Activated T-helper 17 cell treated with anti-CD3 and anti-CD28 coated beads, Interleukin-2, amount 50 U/mL, for 72 hours (primary cell): ENCODE data around the gene KBTBD13. TPM values are rescaled to one million over a fixed set of nuclear protein-coding genes. Genes with fewer than 3 reads are reported as not detected.

Source experiments
- total RNA-seq, 2 donors: library from RNA; stranded (reverse); gene quantifications; one replicate each; pipeline ENCODE4 v1.2.3, GENCODE V29; 2022

Gene KBTBD13
- total RNA-seq, 2 donors from 2014 or later, result not detected

Other genes with a start within 250 kb of the KBTBD13 start
- gene PLEKHO2, start 234.8 kb upstream of the KBTBD13 start, total RNA-seq, result 10 to 100 TPM; 21.8 to 25.9 TPM
- 10 to 100 TPM in 1 of 2 donors, 1 to 10 TPM in 1; 4.3 to 10.1 TPM for gene ANKDD1A, start 164.8 kb upstream of the KBTBD13 start, total RNA-seq
- 10 to 100 TPM; 65.1 to 87.7 TPM for gene SPG21, start 86.8 kb upstream of the KBTBD13 start, total RNA-seq
- gene MTFMT, start 47.1 kb upstream of the KBTBD13 start, total RNA-seq, result 10 to 100 TPM; 11.6 to 17.1 TPM
- gene SLC51B, start 31.4 kb upstream of the KBTBD13 start, total RNA-seq, result not detected
- not detected for gene RASL12, start 8.8 kb upstream of the KBTBD13 start, total RNA-seq
- gene UBAP1L, start 38.5 kb downstream of the KBTBD13 start, total RNA-seq, result 1 to 10 TPM; 5.2 to 6.1 TPM
- gene PDCD7, start 57.1 kb downstream of the KBTBD13 start, total RNA-seq, result 10 to 100 TPM; 22.0 to 36.7 TPM
- 10 to 100 TPM; 61.1 to 74.2 TPM for gene CLPX, start 108.6 kb downstream of the KBTBD13 start, total RNA-seq
- gene CILP, start 134.7 kb downstream of the KBTBD13 start, total RNA-seq, result under 1 TPM; 0.05 to 0.09 TPM
- gene PARP16, start 210.1 kb downstream of the KBTBD13 start, total RNA-seq, result 10 to 100 TPM; 19.8 to 22.0 TPM
- not detected for gene RNU5A-1, start 219.3 kb downstream of the KBTBD13 start, total RNA-seq
- 10 to 100 TPM in 1 of 2 donors, not detected in 1; 14.1 TPM for gene RNU5B-1, start 227.9 kb downstream of the KBTBD13 start, total RNA-seq